ENCODE measurements around the gene TESK1. TPM values are rescaled to one million over a fixed set of nuclear protein-coding genes. Genes with fewer than 3 reads are reported as not detected.

Gene TESK1
- total RNA-seq, 1 donor from 2014 or later, result 25.0 TPM

DNA sequence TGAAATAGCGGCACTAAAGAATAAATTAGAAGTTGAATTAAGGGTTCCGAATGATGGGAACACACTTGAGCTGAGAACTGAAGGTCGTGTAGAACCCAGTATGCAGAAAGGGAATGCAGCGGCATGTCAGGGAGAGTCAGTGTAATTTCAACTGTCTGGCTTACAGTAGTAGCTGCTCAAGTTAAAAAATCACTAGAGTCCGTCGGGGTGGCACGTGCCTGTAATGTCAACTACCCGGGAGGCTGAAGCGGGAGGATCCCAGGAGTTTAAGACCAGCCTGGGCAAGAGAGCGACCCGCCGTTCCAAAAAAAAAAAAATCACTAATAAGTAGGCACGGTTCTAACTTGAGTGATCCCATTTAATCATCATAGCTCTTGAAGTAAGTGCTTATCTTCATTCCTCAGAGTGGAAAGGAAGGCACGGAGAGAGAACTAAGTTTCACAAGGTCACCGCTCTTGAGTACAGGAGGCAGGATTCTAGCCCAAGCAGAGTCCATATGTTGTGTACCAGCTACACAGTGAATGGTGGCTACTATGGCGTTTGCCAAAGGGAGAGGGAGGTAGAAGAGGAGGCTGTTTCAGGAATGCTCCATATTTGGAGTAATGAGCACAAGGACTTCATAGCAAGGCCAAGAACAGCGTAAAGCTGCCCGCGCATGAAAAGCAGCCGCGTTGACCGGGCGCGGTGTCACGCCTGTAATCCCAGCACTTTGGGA, 51.9 kb downstream of the TESK1 start:
- peak; percentile 2 for ATAC-seq (ENCODE audit: poor library complexity)
- intact Hi-C loops (cut with DNase I), result no loop called here

DNA sequence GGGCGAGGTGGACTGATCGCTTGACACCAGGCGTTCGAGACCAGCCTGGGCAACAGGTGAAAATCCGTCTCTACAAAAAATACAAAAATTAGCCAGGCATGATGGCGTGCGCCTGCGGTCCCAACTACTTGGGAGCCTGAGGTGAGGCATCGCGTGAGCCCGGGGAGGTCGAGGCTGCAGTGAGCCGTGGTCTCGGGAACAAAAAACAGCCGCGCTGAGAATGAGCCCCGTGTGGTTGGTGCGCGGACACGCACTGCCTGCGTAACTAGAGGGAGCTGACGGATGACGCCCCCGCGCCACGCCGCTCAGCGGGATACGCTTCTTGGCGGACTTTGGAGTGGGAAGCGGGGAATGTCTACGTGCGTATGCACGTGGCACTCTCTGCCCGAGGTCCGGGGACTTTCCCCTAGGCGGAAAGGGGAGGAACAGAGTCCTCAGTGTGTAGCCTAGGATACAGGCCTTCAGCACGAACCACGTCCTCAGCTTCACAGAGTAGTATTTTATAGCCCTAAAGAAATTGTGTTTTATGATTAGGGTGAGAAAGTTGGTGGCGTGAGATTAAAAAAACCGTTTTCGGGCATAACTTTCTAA, 52.6 kb downstream of the TESK1 start, which contains the start of gene RMRP:
Gene RMRP, minus strand, starts transcription at position 474 of the 591 bp plus-strand sequence.
- peak; percentile 98 for DNase-seq
- peak; percentile 94 for ATAC-seq (ENCODE audit: poor library complexity)
- intact Hi-C loops (cut with DNase I), result no loop called here

More for the DNA sequence above, 51.9 kb downstream of the TESK1 start:
- no peak for DNase-seq

DNA sequence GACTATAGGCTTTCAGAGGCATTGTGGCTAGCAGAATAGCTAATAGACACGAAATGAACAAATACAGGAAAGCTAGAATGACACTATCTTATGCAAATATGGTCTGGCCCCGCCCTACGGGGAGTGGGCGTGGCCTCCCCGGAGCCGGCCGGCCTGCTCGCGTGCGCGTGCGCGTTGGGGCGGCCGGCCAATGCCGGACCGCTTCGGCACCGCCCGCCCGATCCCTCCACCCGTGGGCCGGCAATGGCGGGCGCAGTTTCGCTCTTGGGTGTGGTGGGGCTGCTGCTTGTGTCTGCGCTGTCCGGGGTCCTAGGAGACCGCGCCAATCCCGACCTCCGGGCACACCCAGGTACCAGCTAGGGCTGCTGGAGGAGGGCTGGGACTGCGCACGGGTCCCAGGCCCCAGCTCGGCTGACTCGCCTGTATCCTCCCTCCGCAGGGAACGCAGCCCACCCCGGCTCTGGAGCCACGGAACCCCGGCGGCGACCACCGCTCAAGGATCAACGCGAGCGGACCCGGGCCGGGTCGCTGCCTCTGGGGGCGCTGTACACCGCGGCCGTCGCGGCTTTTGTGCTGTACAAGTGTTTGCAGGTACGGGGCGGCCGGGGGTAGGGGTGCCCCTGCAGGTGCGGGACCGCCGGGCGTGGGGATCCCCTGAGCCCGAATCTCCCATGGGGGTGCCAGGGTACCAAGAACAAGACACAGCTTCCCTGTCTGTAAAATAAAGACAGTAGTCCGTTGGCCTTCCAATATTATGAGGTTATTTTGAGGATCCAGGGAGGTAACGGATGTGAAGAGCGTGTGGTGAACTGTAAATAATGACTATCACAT, 53.3 kb downstream of the TESK1 start, which contains the start of gene CCDC107:
Gene CCDC107, plus strand, starts transcription at position 156 of the 831 bp plus-strand sequence. Its CDS starts 88 bp downstream, at position 244.
- ATAC-seq (ENCODE audit: poor library complexity) (peak; percentile 87), DNase-seq (peak; percentile 91)
- intact Hi-C loops (cut with DNase I), result no loop called here

DNA sequence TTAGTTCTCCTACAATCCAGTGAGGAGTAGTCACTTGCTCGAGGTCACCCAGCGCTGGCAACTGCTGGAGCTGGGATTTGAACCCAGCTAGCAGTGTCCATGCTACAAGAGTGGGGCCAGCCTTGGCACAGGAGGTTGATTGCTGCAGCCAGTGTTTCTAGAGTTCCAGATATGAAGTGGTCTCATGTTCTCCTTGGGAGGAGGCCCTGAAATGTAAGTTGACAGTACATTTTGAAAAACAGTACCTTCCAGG, 53.8 kb downstream of the TESK1 start:
- intact Hi-C loops (cut with DNase I), result no loop called here
- DNase-seq, result peak; percentile 70
- ATAC-seq (ENCODE audit: poor library complexity), result peak; percentile 4

DNA sequence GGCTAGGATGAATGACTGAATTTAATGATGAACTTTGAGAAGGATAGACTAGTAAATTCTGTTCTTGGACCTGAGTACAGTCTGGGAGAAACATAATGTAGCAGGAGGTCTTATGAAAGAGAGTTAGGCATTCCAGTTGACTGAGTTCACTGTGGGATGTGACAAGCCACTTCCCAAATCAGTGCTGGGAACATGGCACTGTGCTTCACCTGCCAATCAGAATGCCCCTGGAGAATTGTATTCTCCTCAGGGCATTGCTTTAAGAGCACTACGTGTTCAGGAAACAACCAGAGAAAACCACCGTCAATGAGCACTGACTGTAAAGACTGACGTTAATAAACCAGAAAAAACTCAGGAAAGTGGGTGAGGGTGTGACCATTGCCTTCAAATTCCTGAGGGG, 54.3 kb downstream of the TESK1 start:
- ATAC-seq (ENCODE audit: poor library complexity), result peak; percentile 18
- intact Hi-C loops (cut with DNase I), result no loop called here
- DNase-seq, result no peak

Small RNA genes lying within 50 kb of the gene (microRNA-seq; reads per million reads assigned to microRNA genes)
- gene MIR4667, result not detected

Other genes starting within 250 kb of the TESK1 start
- 25.7 TPM for gene RUSC2, start 115.2 kb upstream of the TESK1 start, total RNA-seq
- 0.59 TPM for gene CD72, start 13.2 kb downstream of the TESK1 start, total RNA-seq
- gene SIT1, start 45.7 kb downstream of the TESK1 start, total RNA-seq, result not detected
- gene RMRP, start 52.8 kb downstream of the TESK1 start, total RNA-seq, result 19,155 TPM
- 48.4 TPM for gene CCDC107, start 53.0 kb downstream of the TESK1 start, total RNA-seq
- gene ARHGEF39, start 59.9 kb downstream of the TESK1 start, total RNA-seq, result 0.24 TPM
- not detected for gene CA9, start 68.7 kb downstream of the TESK1 start, total RNA-seq
- gene TPM2, start 84.7 kb downstream of the TESK1 start, total RNA-seq, result 966 TPM
- 252 TPM for gene TLN1, start 126.9 kb downstream of the TESK1 start, total RNA-seq
- gene CREB3, start 127.4 kb downstream of the TESK1 start, total RNA-seq, result 20.3 TPM
- gene GBA2, start 144.0 kb downstream of the TESK1 start, total RNA-seq, result 74.6 TPM
- 28.5 TPM for gene RGP1, start 144.0 kb downstream of the TESK1 start, total RNA-seq
- not detected for gene MSMP, start 149.0 kb downstream of the TESK1 start, total RNA-seq
- gene NPR2, start 186.3 kb downstream of the TESK1 start, total RNA-seq, result 24.2 TPM
- gene SPAG8, start 207.0 kb downstream of the TESK1 start, total RNA-seq, result 1.8 TPM
- gene HINT2, start 209.8 kb downstream of the TESK1 start, total RNA-seq, result 82.9 TPM
- not detected for gene FAM221B, start 223.5 kb downstream of the TESK1 start, total RNA-seq
- gene TMEM8B, start 224.0 kb downstream of the TESK1 start, total RNA-seq, result 13.3 TPM

All from Right ventricle myocardium superior (tissue), 1 donor.